Posterior cingulate gyrus (tissue), 11 donors: ENCODE results near the gene TPM1.
A peak's percentile ranks its signal among the peaks of the same experiment; 100 is the strongest.

Experiments used
- DNase-seq, 10 donors: peaks; one replicate each; pipeline versions ENCODE4 v3.0.0 to v3.0.0-alpha.2; 2020 to 2021; ENCODE audit warnings: mixed read lengths in 3 of 10
- intact Hi-C: fragments of 100-400 bp; cut with DNase I; formaldehyde crosslinking; loops from one replicate; pipeline ENCODE4 v1.15.1; 2023

Gene TPM1

DNA sequence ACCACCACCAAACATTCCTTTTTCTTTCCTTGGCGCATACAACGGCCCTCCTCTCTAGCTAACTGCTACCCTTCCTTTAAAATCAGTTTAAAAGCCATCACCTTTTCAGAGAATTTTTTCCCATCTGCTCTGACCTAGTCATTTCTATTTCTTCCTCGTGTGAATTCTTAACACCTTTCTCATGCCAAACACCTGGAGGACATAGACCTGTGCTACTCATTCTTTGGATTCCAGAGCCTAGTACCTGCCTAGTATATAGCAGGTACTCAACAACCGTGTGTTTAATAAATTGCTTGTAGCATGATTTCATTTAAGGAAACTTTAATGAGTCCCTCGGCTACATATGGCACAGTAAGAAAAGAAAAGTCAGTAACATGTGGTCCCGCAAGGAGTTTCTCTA, 2.0 kb upstream of the TPM1 start:
- intact Hi-C loops, result loop anchor here (10.0 kb wide), 1 partner anchor 364 kb away; no protein-coding TSS in a partner anchor
- DNase-seq, result no peak

DNA sequence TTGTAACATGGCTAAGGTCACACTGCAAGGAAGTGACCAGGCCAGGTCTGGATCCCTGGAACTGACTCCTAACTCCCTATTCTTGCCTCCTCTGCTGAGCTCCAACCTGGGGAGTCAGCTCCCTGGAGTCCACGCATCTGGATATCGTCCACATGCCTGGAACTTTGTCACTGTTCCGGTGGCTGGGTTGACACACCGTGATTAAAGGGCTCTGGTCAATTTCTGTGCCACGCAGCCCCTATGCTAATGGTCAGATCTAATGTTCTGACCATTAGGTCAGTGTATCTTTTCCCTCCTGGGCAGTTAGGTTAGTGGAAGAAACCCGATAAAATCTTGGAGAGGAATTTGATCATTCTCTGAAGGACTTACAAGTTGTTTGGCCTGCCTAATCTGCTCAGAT, 1.6 kb upstream of the TPM1 start:
- DNase-seq, result no peak
- intact Hi-C loops, result loop anchor here (10.0 kb wide), 1 partner anchor 364 kb away; no protein-coding TSS in a partner anchor

DNA sequence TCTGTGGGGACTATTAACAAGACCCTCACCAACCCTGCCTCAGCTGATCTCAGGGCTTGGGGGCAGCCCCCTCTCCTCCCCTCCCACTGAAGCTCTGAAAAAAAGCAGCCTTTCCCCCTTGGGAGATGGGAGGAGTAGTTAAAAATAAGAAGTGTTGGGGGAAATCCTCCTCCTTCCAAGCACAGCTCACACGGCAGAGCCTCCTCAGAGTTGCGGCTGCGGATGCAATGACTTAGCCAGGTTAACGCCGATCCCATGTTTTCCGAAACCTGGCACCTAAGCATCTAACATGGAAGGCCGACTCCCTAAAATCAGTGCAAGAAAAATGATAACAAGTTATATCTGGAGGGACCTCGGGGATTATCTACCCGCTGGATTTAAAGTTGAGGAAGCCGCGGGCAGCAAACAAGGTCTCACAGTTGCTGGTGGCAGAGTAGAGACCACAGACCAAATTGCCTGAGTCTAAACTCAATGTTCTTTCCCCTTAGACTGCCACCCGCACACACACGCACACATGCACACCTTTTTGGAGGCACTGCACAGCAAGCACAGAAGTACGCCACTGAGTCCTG, 1.1 kb upstream of the TPM1 start:
- DNase-seq, result peak in 1 of 10 donors; percentile 44
- intact Hi-C loops, result loop anchor here (10.0 kb wide), 1 partner anchor 363 kb away; no protein-coding TSS in a partner anchor

DNA sequence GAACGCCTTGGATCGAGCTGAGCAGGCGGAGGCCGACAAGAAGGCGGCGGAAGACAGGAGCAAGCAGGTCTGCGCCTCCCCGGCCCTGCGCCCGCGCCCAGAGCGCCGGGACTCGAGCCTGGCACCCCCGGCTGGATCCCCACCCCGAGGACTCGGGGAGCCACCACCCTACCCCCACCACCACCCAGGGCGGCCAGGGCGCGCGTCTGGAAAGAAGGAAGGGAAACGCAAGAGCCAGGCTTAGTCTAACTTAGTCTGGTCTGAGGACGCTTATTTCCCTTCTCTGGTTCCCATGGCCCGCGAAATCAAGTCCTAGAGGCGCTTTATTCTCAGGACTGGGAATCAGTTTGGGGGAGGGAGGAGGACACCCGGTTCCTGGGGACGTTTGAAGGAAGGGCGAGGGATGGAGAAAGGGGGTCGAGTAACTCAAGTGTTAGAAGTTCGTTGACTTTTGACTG, 359 bp downstream of the TPM1 start:
- DNase-seq, result peak in 1 of 10 donors; percentile 84
- intact Hi-C loops, result loop anchor here (10.0 kb wide), 1 partner anchor 362 kb away; no protein-coding TSS in a partner anchor

DNA sequence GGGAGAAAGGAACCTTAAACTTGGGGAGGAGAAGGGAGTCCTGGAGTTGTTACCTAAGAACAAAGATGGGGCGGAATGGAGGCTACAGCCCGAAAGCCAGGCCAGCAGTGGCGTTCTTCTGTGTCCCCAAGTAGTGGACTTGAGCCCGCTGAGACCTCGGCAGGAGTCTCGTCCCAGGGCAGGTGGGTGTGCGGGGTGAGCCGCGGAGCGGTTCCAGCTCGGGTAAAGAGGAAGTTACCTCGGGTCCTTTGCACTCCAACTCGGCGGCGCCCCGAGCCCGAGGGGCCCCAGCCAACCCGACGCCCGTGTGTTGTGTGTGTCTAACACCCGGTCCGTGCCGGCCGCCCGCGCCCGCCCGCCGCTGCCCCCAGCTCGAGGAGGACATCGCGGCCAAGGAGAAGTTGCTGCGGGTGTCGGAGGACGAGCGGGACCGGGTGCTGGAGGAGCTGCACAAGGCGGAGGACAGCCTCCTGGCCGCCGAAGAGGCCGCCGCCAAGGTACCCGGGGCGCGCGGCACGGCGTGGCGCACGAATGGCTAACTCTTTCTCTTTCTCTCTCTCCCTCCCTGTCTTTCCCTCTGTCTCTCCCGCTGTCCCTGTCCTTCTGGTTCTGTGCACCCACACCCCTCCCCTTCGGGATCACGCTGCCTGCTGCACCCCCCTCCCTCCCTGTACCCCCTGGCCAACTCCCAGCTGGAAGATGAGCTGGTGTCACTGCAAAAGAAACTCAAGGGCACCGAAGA, 959 bp downstream of the TPM1 start:
- DNase-seq, result peak in 2 of 10 donors; percentile 73 to 86
- intact Hi-C loops, result loop anchor here (10.0 kb wide), 1 partner anchor 361 kb away; no protein-coding TSS in a partner anchor

DNA sequence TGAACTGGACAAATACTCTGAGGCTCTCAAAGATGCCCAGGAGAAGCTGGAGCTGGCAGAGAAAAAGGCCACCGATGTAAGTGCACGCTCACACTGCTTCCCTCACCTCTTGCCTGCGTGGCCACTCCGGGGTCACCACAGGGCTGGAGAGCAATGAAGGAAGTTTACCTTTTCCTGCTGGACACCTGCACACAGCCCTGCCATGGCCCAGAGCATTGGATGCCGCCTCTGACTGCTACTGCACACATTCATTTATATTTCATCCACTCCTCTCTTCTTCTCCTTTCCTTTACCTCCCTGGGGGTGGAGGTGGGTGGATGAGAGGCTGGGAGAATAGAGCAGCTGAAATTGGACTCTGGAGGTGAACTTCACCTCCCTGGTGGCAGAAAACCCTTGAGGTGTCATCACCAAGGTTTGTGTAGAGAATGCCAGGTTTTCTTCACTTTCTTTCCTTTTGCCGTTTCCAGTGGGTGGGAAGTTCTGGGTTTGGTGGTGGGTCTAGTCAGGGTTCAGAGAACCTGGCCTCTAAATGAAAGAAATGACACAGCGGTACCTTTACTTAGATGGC, 1.6 kb downstream of the TPM1 start:
- DNase-seq, result no peak
- intact Hi-C loops, result loop anchor here (10.0 kb wide), 1 partner anchor 361 kb away; no protein-coding TSS in a partner anchor

DNA sequence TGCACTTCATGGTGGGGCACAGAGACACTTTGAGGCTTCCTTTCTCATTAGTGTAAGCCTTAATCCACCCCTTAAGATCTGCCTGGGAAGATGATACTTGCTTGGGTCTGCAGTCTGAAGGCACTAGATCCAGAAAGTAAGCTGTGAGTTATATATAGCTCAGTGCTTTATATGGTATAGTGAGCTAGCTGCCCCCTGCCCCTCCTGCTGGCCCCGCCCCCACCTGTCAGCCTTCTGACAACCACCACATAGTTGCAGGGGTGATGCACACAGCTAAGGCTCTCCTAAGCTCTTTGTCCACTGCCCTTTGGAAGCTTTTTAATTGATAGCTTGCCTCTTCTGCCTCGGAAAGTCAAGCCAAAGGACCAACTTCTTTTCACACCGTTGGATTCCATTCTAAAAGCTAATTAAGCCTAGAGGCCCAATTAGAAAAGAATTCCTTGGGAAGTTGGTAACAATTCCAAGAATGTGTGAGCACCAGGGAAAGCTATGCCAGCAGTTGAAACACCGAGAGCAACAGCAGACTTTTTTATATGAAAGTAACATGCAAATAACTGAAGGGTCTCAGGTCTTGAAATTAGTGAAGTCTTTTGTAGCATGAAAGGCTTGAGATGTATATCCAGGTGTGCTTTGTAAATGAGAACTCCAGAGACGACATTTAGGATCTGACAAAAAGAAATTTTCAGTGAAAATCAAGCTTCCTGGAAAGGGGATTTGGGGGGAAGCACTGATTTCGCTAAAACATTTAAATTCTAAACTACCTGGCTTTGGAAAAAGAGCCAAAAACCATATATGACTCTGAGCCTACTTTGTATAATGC, 2.3 kb downstream of the TPM1 start:
- no peak for DNase-seq

DNA sequence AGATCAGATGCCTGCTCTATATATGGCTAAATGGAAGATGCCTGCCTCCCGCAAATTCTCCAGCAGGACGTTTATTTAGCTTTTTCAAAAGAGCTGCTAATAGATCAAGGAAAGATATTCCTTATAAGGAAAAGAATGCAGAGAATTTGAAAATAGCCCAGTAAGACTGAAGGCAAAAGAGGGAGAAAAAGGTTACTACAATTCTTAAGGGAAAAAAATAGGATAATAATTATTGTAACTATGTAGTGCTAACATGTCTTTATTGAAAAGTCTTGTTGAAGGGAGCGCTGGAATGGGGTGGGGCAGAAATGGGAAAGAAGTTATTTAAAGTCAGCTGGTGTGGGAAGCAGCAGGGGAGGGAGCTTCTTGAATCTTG, 2.9 kb downstream of the TPM1 start:
- DNase-seq, result no peak
- intact Hi-C loops, result loop anchor here (10.0 kb wide), 1 partner anchor 359 kb away; no protein-coding TSS in a partner anchor

More for the DNA sequence above, 2.3 kb downstream of the TPM1 start:
- intact Hi-C loops, result loop anchor here (10.0 kb wide), 1 partner anchor 360 kb away; no protein-coding TSS in a partner anchor

DNA sequence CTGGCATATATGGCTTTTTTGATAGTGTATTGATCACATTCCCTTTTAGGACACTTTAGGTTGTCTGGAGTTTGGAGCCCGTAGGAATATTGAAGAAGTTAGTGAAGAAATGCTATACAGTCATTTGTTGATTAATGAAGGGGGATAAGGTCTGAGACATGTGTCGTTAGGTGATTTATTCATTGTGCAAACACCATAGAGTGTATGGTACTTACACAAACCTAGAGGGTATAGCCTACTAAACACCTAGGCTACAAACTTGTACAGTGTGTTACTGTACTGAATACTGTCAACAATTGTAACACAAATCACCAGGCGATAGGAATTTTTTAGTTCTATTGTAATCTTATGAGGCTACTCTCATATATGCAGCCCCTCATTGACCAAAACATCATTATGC, 3.3 kb downstream of the TPM1 start:
- DNase-seq, result no peak
- intact Hi-C loops, result loop anchor here (10.0 kb wide), 1 partner anchor 359 kb away; no protein-coding TSS in a partner anchor

DNA sequence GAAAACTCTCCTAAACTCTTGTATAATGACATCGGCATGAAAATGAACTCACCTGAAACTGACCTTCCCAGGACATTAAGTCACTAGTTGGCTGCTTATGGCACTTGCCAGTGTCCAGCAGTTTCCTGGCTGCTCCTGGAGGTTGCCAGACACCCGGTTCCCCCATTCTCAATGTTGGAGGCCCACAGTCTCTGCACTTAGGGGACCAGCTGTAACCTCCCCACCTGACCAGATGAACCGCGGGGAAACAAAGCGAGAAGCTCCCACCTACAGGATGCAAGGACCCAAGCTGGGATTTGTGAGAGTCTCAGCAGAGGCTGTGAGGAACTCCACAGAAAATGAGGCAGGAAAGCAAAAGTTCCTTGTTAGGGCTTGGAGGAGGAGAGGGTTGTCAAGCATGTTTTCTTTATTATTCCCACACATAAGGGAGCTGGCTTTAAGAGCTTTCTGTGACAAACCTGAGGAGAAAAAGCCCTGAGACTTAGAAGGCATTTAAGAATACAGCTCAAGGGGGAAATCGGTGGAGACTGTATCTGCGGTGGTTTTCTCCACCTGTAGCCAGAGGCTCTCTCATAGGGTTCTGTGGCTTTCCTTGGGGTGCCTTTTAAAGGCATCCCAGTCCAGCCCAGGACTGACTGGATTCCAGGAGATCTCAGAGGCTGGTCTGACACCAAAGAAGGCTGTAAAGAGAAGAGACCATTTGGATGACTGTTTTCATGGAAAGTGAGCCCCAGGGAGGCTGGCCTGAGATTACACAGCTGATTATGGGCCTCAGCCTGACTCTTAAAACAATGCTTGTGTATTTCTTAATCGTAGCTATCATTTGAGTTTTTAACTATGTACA, 4.6 kb downstream of the TPM1 start:
- intact Hi-C loops, result loop anchor here (10.0 kb wide), 1 partner anchor 358 kb away; no protein-coding TSS in a partner anchor
- no peak for DNase-seq

DNA sequence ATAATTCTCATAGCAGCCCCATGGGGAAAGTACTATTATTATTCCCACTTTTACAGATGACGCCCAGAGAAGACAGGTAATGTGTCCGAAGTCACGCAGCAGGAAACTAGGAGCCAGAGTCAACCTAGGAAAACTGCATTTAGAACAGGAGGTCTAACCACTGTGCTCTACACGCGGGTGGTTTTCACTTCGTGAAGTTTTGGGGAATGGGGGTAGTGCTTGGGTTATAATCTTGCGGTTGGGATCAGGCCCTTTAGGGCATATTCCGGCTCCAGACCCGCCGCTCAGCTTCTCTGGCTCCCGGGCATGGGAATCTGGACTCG, 5.2 kb downstream of the TPM1 start:
- intact Hi-C loops, result loop anchor here (1.0 to 10.0 kb wide), 3 partner anchors 46 to 357 kb away; no protein-coding TSS in a partner anchor
- DNase-seq, result no peak

DNA sequence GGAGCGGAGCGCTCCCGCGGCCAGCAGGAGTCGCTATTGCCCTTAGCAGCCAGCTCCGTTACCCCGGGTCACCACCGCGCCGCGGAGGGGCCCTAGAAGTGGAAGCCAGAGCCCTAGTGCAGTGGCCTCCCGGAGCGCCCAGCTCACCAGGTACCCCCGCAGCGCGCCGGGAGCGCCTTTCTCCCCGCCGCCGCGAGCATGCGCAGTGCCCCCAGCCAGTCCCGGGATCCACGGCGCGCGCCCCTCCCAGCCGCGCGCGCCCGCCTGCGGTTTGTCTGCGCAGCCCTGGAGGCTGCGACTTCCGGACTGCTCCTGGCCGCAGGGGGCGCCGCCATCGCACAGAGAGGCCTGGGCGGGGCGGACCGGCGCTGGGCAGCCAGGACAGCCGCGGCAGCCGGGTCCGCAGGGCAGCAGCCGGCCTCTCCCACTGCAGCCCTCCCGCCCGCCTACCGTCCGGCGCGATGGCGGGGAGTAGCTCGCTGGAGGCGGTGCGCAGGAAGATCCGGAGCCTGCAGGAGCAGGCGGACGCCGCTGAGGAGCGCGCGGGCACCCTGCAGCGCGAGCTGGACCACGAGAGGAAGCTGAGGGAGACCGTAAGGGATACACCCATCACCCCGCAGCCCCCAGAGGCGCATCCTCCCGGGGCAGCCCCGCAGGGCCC, 5.7 kb downstream of the TPM1 start:
- peak; percentile 71 to 97 (median 82) for DNase-seq
- intact Hi-C loops, result loop anchor here (1.0 to 10.0 kb wide), 3 partner anchors 45 to 357 kb away; no protein-coding TSS in a partner anchor

DNA sequence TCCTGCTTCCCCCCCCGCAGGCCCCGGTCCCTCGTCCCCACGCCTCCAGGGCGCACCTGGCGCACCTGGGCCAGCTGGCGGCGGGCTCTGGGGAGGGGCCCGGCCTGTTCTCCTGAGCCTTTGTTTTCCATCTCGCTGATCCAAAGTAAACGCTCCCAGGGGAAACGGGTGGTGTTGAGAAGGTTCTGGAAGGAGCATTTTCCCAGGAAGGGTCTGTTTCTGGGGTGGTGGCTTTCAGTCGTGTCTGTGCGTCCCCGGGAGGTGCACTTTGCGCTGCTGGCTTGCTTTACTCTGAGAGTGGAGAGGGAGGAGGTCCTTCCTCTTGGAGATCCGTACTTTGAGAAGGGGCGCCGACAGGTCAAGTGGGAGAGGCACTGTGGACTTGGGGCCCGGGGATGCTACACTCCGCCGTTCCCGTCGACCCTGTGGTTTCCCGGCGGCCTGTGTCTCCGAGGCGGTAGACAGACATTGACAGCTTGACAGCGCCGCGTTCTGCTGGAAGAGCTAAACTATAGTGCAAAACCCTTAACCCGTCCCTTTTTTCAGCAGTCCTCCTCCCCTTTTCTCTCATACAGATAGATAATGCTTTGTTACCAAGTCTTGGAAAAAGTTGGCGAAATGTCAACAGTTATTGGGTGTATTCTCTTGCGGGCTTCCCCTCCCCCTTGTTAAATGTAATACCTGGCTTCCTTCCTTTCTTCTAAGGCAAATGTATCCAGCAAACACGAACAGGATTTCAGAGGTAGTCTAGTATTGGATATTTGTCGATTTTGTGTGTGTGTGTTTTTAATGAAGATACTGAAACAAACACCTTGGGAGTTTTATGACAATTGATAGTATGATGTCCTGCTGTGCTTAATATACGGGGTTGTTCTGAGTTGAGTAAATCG, 6.5 kb downstream of the TPM1 start:
- intact Hi-C loops, result loop anchor here (1.0 to 10.0 kb wide), 3 partner anchors 44 to 356 kb away; no protein-coding TSS in a partner anchor
- DNase-seq, result peak; percentile 30 to 94 (median 62)

DNA sequence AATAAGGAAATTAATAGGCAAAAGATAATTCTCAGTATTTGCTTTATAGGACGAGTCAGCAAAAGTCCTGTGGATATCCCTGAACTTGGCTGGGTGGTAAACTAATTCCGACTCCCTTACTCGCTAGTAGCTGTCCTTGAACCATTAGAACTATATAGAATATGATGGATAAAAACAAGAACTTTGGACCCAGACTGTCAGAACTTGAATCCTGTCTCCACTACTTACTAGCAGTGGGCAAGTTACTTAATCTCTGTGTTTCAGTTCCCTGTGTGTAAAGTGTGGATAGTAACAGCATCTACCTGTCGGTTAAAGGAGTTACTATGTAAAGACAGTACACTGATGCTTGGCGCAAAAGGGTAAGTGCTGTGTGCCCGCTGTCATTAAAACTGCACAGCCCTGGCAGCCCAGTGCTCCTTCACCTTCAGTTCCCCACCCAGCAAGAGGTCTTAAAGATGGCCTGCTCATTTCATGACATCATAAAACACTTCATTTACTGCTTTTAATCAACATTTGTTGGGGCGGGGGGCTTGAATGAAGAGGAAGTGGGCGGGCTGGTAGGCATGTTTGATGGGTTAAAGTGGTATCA, 7.3 kb downstream of the TPM1 start:
- intact Hi-C loops, result loop anchor here (10.0 kb wide), 1 partner anchor 355 kb away; no protein-coding TSS in a partner anchor
- DNase-seq, result no peak

DNA sequence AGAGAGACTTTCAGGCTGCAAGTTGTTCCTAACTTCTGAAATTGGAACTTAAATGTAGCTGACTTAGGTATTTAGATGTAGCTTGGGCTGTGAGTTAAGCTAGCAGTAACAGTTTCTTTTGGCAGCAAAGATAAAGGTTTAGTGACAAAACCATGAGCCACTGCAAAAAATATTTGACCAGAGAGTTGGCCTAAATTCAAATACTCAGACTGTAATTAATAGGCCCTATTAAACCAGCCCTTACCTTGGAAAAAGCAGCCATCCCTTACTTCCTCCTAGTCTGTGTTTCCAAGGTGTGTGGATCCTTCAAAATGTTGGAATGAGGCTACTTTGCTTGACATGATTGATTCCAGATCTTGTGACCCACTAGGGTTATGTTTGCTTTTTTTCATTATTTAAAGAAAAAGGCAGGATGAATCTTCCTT, 8.2 kb downstream of the TPM1 start:
- intact Hi-C loops, result no loop called here
- no peak for DNase-seq

DNA sequence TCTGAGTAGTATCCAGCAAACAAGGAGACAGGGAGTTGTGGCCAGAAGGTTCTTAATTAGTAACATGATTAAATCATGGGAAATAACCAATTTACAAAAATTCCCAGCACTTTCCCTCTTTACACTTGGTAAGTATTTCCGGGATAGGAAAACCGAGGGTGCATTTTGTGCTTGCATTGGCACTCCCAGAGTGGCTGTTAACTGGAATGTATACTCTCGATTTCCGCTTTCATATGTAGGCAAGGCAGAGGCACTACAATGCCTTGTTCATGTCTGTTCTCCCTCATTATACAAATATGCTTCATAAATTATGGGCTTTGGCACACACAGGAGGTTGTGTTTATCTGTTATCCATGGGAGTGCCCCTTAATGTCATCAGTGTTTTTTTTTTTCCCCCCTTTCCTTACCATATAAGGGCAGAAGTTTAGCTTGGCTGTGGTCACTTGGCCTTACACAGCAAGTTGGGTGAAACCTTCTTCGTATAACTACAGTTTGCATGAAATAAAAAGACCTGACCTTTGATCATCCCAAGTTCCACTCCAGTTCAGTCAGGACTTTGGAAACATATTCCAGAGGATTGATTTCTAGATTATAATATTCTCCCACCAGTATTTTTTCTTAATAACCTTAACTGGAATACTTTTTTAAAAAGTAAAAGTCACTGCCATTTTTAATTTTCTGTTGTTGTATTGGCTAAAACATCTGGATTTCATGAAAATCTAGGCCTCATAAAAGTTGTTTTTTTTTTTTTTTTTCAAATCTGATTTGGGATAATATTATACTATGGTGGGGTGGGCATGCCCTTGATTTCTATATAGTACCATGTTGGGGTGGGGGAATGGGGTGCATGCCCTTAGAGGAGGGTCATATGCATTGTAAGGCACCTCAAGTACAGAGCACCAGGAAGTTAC, 8.9 kb downstream of the TPM1 start:
- no peak for DNase-seq

More for the DNA sequence above, 8.9 kb downstream of the TPM1 start:
- intact Hi-C loops, result no loop called here
